ENCODE measurements around the gene SYT10.
"Not testable (repeated sequence)": the region's sequence is repeated elsewhere in the genome, so short reads cannot be mapped to it uniquely, and the experiment has no call there.

The SYT10 gene

GRCh38 chr12:33439587-33440011, at the start of gene SYT10:
Gene SYT10 (minus strand): TSS chr12:33439819. CDS start chr12:33439522, 297 bp downstream.
- peak; percentile 5 for DNase-seq

GRCh38 chr12:33488036-33488435, 48.4 kb upstream of the SYT10 start:
- DNase-seq: no peak

GRCh38 chr12:33486058-33486457, 46.4 kb upstream of the SYT10 start:
- DNase-seq: no peak

- DNase-seq: no peak
Measured at GRCh38 chr12:33484161-33484560, 44.5 kb upstream of the SYT10 start.

GRCh38 chr12:33480366-33480765, 40.7 kb upstream of the SYT10 start:
- no peak for DNase-seq

- no peak for DNase-seq
Measured at GRCh38 chr12:33476058-33476457, 36.4 kb upstream of the SYT10 start.

GRCh38 chr12:33472299-33472698, 32.7 kb upstream of the SYT10 start:
- no peak for DNase-seq

- DNase-seq: no peak
Measured at GRCh38 chr12:33455096-33455495, 15.5 kb upstream of the SYT10 start.

- DNase-seq: no peak
Measured at GRCh38 chr12:33450480-33450879, 10.9 kb upstream of the SYT10 start.

GRCh38 chr12:33440477-33440876, 858 bp upstream of the SYT10 start:
- DNase-seq: no peak

- DNase-seq: peak; percentile 0
Measured at GRCh38 chr12:33438851-33439586, 600 bp downstream of the SYT10 start.

- DNase-seq: no peak
Measured at GRCh38 chr12:33438025-33438772, 1.4 kb downstream of the SYT10 start.

- DNase-seq: no peak
Measured at GRCh38 chr12:33437598-33437997, 2.0 kb downstream of the SYT10 start.

- DNase-seq: no peak
Measured at GRCh38 chr12:33432992-33433391, 6.6 kb downstream of the SYT10 start.

GRCh38 chr12:33431648-33432047, 8.0 kb downstream of the SYT10 start:
- no peak for DNase-seq

- DNase-seq: no peak
Measured at GRCh38 chr12:33429468-33429867, 10.2 kb downstream of the SYT10 start.

- DNase-seq: no peak
Measured at GRCh38 chr12:33427071-33427470, 12.5 kb downstream of the SYT10 start.

- DNase-seq: no peak
Measured at GRCh38 chr12:33423706-33424105, 15.9 kb downstream of the SYT10 start.

GRCh38 chr12:33412410-33412809, 27.2 kb downstream of the SYT10 start:
- DNase-seq: not testable (repeated sequence)

GRCh38 chr12:33383503-33383902, 56.1 kb downstream of the SYT10 start:
- no peak for DNase-seq

GRCh38 chr12:33376153-33376552, 63.5 kb downstream of the SYT10 start:
- no peak for DNase-seq

GRCh38 chr12:33370318-33370717, 69.3 kb downstream of the SYT10 start:
- DNase-seq: no peak

- no peak for DNase-seq
Measured at GRCh38 chr12:33357181-33357580, 82.4 kb downstream of the SYT10 start.

GRCh38 chr12:33349791-33350190, 89.8 kb downstream of the SYT10 start:
- DNase-seq: no peak

Data from fibroblast of skin of right biceps (primary cell).